Metanephros (tissue), 2 donors: ENCODE measurements around the gene TMPRSS2. TPM values are rescaled to one million over a fixed set of nuclear protein-coding genes. Genes with fewer than 3 reads are reported as not detected.

Source experiments
- small RNA-seq: library from RNA; depleted of rRNA; stranded (forward); fragments of <200 nt; gene quantifications from one replicate; pipeline ENCODE3, GENCODE V24; 2014; ENCODE audit warnings: low replicate concordance
- total RNA-seq: library from RNA; depleted of rRNA; stranded (reverse); fragments of >200 nt; gene quantifications from one replicate; pipeline ENCODE4 v1.2.3, GENCODE V29; 2014

Gene TMPRSS2
- 54.8 TPM for total RNA-seq

DNA sequence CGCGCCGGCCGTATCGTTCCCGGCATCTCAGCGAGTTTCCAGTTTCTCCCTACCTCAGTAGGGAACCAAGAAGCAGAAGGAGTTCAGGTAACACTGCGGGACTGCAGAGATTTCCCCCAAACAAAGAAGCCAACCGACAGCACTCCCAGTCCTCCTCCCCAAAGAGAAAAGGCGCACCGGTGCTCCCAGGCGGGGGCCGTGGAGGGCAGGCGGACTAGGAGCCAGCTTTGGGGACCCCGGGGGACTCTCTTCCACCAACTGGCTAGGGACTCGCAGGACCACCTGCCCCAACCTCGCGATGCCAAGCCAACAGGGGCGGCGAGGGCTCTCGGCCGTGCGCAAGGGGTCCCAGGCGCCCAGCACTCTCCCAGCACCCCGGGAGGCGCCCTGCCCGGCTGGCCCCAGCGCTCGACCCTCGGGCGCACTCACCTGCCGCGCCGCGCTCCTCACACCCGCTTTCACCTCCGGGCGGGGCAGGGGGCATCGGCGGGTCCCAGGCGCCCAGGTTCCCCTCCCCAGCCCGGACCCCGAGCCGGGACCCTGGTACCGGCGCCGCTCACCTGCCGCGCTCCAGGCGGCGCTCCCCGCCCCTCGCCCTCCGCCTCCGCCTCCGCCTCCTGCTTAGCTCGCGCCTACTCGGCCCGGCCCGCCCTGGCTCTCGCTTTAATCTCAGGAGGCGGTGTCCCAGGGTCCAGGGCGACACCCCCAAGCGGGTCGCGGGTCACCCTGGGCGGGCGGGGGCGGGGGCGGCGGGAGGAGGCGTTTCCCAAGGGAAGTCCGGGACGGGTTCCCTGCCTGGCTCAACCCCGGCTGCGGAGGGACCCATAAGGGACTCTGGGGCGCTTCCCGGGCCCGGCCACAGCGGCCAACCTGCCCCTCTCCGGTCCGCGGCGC, at the start of gene TMPRSS2:
Gene TMPRSS2 (minus strand): TSS at position 638 of the 894 bp plus-strand sequence. CDS start 10,025 bp downstream, outside the sequence.

DNA sequence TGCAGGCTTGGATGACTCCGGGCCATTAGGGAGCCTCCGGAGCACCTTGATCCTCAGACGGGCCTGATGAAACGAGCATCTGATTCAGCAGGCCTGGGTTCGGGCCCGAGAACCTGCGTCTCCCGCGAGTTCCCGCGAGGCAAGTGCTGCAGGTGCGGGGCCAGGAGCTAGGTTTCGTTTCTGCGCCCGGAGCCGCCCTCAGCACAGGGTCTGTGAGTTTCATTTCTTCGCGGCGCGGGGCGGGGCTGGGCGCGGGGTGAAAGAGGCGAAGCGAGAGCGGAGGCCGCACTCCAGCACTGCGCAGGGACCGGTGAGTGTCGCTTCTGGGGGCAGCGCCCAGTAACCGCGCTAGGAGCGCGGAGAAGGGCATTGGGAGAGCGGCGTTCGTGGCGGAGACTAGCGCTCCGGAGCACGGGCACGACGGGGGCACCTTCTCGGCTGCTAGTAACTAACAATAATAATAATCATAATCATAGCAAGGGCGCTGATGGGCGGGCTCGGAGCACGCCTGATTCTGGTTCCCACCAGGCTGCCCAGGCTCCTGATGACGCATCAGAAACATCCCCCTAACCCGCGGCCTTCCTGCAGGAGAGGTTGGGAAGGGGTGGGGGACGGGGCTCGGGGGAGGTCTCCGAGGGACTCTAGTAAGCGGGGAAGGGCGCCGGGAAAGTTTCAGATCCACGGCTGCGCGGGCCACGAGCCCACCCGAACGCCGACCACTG, 81.8 kb downstream of the TMPRSS2 start, which contains the start of gene MX1:
Gene MX1 (plus strand): TSS at position 286 of the 722 bp plus-strand sequence. CDS start 5,832 bp downstream, outside the sequence.

Small RNAs within 50 kb of the gene (small RNA-seq; reads per million reads assigned to genes)
- not detected for gene RF00421

Other genes with a start within 250 kb of the TMPRSS2 start
- gene FAM3B, start 191.4 kb downstream of the TMPRSS2 start, total RNA-seq = 7.5 TPM
- 6.1 TPM for gene MX2, start 146.1 kb downstream of the TMPRSS2 start, total RNA-seq
- gene MX1, start 81.9 kb downstream of the TMPRSS2 start, total RNA-seq = 11.7 TPM